ENCODE results near the gene SLMAP.

DNA sequence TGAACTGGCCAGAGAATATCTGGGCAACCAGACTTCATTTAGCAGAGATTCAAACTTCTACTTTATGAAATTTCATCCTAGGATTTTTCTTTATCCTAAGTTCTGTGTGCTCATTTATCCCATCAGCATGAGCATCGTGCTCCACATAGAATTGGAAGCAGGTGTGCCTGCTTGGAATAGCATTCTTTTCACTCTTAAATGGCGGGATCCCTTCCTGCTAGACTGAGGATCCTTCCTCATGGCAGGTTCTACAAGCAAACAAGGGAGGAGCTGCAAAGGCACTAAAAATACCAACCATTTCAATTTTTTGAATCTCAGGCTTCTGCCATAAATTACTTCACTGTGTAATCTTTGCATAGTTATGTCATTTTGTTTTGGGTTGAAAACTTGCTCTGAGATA is 177.5 kb downstream of the SLMAP start:
- TF ChIP-seq CHD2 (IDR thresholded peaks at IDR 0.05; ENCODE audit: low read length, partially characterized antibody), result no peak
- no peak for TF ChIP-seq RAD21 (IDR thresholded peaks at IDR 0.05; ENCODE audit: low read length)
- TF ChIP-seq, protein P1, sequence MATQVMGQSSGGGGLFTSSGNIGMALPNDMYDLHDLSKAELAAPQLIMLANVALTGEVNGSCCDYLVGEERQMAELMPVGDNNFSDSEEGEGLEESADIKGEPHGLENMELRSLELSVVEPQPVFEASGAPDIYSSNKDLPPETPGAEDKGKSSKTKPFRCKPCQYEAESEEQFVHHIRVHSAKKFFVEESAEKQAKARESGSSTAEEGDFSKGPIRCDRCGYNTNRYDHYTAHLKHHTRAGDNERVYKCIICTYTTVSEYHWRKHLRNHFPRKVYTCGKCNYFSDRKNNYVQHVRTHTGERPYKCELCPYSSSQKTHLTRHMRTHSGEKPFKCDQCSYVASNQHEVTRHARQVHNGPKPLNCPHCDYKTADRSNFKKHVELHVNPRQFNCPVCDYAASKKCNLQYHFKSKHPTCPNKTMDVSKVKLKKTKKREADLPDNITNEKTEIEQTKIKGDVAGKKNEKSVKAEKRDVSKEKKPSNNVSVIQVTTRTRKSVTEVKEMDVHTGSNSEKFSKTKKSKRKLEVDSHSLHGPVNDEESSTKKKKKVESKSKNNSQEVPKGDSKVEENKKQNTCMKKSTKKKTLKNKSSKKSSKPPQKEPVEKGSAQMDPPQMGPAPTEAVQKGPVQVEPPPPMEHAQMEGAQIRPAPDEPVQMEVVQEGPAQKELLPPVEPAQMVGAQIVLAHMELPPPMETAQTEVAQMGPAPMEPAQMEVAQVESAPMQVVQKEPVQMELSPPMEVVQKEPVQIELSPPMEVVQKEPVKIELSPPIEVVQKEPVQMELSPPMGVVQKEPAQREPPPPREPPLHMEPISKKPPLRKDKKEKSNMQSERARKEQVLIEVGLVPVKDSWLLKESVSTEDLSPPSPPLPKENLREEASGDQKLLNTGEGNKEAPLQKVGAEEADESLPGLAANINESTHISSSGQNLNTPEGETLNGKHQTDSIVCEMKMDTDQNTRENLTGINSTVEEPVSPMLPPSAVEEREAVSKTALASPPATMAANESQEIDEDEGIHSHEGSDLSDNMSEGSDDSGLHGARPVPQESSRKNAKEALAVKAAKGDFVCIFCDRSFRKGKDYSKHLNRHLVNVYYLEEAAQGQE (IDR thresholded peaks at IDR 0.05; ENCODE audit: low read depth, low read length), result no peak
- TF ChIP-seq ZBTB33 (IDR thresholded peaks at IDR 0.05; ENCODE audit: borderline replicate concordance, low read depth), result no peak
- no peak for TF ChIP-seq CTCF (IDR thresholded peaks at IDR 0.05)
- no peak for TF ChIP-seq EZH2phosphoT487 (IDR thresholded peaks at IDR 0.05; ENCODE audit: borderline replicate concordance, low read depth)
- TF ChIP-seq RFX5 (IDR thresholded peaks at IDR 0.05; ENCODE audit: low read length), result no peak
- TF ChIP-seq MXI1 (IDR thresholded peaks at IDR 0.05; ENCODE audit: low read depth, low read length), result no peak
- no peak for TF ChIP-seq MAX (IDR thresholded peaks at IDR 0.05; ENCODE audit: low read depth)
- no peak for TF ChIP-seq YY1 (IDR thresholded peaks at IDR 0.05; ENCODE audit: low read depth)
- no peak for TF ChIP-seq NRF1 (IDR thresholded peaks at IDR 0.05; ENCODE audit: low read depth, low read length)

All from SK-N-SH (cell line).